Kidney (tissue), 14 donors: ENCODE data around the gene RPS6KL1. TPM values are rescaled to one million over a fixed set of nuclear protein-coding genes. Genes with fewer than 3 reads are reported as not detected.

Source experiments
- DNase-seq, 5 donors: peaks; one replicate each; pipeline ENCODE4 v3.0.0-alpha.2; 2013 to 2020
- FAIRE-seq: peaks from 2 replicates; lab custom pipeline; 2012; peaks lifted over from hg19 to GRCh38; lab: Jason Lieb, UNC
- H3K27ac ChIP-seq, 2 donors: one replicate each; pipeline ENCODE4 v1.7.0; 2013; ENCODE audit warnings: low read depth in 2 of 2, low read length in 2 of 2, inconsistent platforms in 1 of 2
- H3K27me3 ChIP-seq: one replicate; pipeline ENCODE4 v1.7.1; 2013; ENCODE audit warnings: low read length, inconsistent platforms; ENCODE audit not compliant: control insufficient read depth, insufficient read depth
- H3K36me3 ChIP-seq, 3 donors: one replicate each; pipeline versions ENCODE4 v1.7.0 to v1.7.1; 2013; ENCODE audit warnings: low read length in 3 of 3, control low read depth in 1 of 3, inconsistent platforms in 1 of 3; ENCODE audit not compliant: insufficient read depth in 3 of 3, control insufficient read depth in 2 of 3
- H3K4me1 ChIP-seq, 3 donors: one replicate each; pipeline versions ENCODE4 v1.7.0 to v1.7.1; 2013; ENCODE audit warnings: low read length in 3 of 3, inconsistent platforms in 1 of 3, low read depth in 1 of 3; ENCODE audit not compliant: control insufficient read depth in 2 of 3, insufficient read depth in 2 of 3
- H3K4me3 ChIP-seq, 3 donors: one replicate each; pipeline versions ENCODE4 v1.7.0 to v1.8.1; 2013; ENCODE audit warnings: low read length in 3 of 3, control low read depth in 1 of 3, inconsistent platforms in 1 of 3
- H3K9ac ChIP-seq, 3 donors: one replicate each; pipeline versions ENCODE4 v1.7.0 to v1.7.1; 2013; ENCODE audit warnings: low read length in 3 of 3, control low read depth in 1 of 3, inconsistent platforms in 1 of 3
- H3K9me3 ChIP-seq, 3 donors: one replicate each; pipeline versions ENCODE4 v1.7.0 to v1.7.1; 2013; ENCODE audit warnings: low read length in 3 of 3, control low read depth in 1 of 3, inconsistent platforms in 1 of 3; ENCODE audit not compliant: control insufficient read depth in 2 of 3, insufficient read depth in 1 of 3
- CTCF ChIP-seq: IDR thresholded peaks from 3 replicates; pipeline ENCODE4 v1.5.1; 2012; ENCODE audit warnings: mild to moderate bottlenecking, moderate library complexity, borderline replicate concordance; ENCODE audit not compliant: insufficient read depth; ENCODE audit errors: extremely low read depth
- intact Hi-C: fragments of 100-400 bp; cut with DNase I; formaldehyde crosslinking; loops from one replicate; pipeline ENCODE4 v1.11.1; 2022
- polyA plus RNA-seq: library from polyadenylated mRNA; stranded (reverse); fragments of 350-450 nt; fragmentation: Illumina TruSeq; extraction: RNeasy Lipid Tissue Mini Kit (QIAGEN cat#74804); gene quantifications from one replicate; pipeline ENCODE4 v1.2.3, GENCODE V29; 2014; ENCODE audit warnings: low read depth, low replicate concordance; ENCODE audit not compliant: insufficient read depth
- total RNA-seq: library from RNA; stranded (reverse); fragmentation: NEBNext Ultra II Directional; extraction: Animal tissue kit (Norgen Biotek cat#: 25700); gene quantifications from one replicate; pipeline ENCODE4 v1.2.1, GENCODE V29; 2021
- donor health status: control.
- donor health status: control.
- donor health status: control.
- donor health status: control.
- donor health status: control.
- donor health status: DM: yes; HTN: yes; CAD: no.
- donor health status: Normal renal cell carcinoma (clear cell type).

RPS6KL1 gene
- total and polyA plus RNA-seq, 2 donors from 2014 or later = 3.7 to 7.9 TPM

- Histone ChIP-seq H3K27me3 (no peaks in the 10 kb centered on the region), H3K4me1 (no peaks in the 10 kb centered on the region), H3K4me3 (no peak overlapping the region), H3K36me3 (no peaks in the 10 kb centered on the region), H3K27ac (no peak overlapping the region), H3K9me3 (no peaks in the 10 kb centered on the region), H3K9ac (no peak overlapping the region)
- FAIRE-seq (no peak), DNase-seq (no peak)
- no peak for TF ChIP-seq CTCF
- intact Hi-C loops = no loop called here
Observed at GRCh38 chr14:74929242-74929641, 6.2 kb upstream of the RPS6KL1 start.

GRCh38 chr14:74927225-74927624 is 4.2 kb upstream of the RPS6KL1 start:
- Histone ChIP-seq H3K27ac (no peak overlapping the region), H3K36me3 (no peaks in the 10 kb centered on the region), H3K9ac (no peak overlapping the region), H3K9me3 (no peaks in the 10 kb centered on the region), H3K27me3 (no peaks in the 10 kb centered on the region), H3K4me3 (no peak overlapping the region), H3K4me1 (peaks cover 0 to 8% (median 0%) of the 10 kb centered on the region in 3 donors)
- no peak for TF ChIP-seq CTCF
- intact Hi-C loops = no loop called here
- DNase-seq (no peak), FAIRE-seq (no peak)

- Histone ChIP-seq H3K36me3 (no peaks in the 10 kb centered on the region), H3K27me3 (no peaks in the 10 kb centered on the region), H3K9ac (no peak overlapping the region), H3K4me1 (peaks cover 0 to 8% (median 0%) of the 10 kb centered on the region in 3 donors), H3K27ac (no peak overlapping the region), H3K4me3 (no peak overlapping the region), H3K9me3 (no peaks in the 10 kb centered on the region)
- FAIRE-seq (no peak), DNase-seq (peak in 1 of 5 donors; percentile 39)
- intact Hi-C loops = no loop called here
- no peak for TF ChIP-seq CTCF
Observed at GRCh38 chr14:74924061-74924460, 1.0 kb upstream of the RPS6KL1 start.
